GM06990 (cell line): ENCODE results near the gene GULP1.
"Not testable (repeated sequence)": the region's sequence is repeated elsewhere in the genome, so short reads cannot be mapped to it uniquely, and the experiment has no call there.

Source experiments
- DNase-seq: peaks from one replicate; pipeline ENCODE4 v3.0.0-alpha.2; 2011; ENCODE audit not compliant: insufficient read length; ENCODE audit errors: extremely low read depth
- H3K27me3 ChIP-seq: replicated peaks from 2 replicates; pipeline ENCODE4 v1.6.0; 2011; ENCODE audit warnings: low read length; ENCODE audit not compliant: control insufficient read depth, insufficient read depth
- H3K36me3 ChIP-seq: 2 replicates; pipeline ENCODE4 v1.5.1; 2011; ENCODE audit warnings: low read length; ENCODE audit not compliant: control insufficient read depth, insufficient read depth
- H3K4me3 ChIP-seq: replicated peaks from 2 replicates; pipeline ENCODE4 v1.5.1; 2011; ENCODE audit warnings: low read depth, mild to moderate bottlenecking, control low read depth, low read length
- CTCF ChIP-seq: IDR thresholded peaks from 2 replicates; pipeline ENCODE4 v1.5.1; 2011; ENCODE audit warnings: low read length, control low read depth, mild to moderate bottlenecking, inconsistent platforms; ENCODE audit not compliant: insufficient read depth, poor library complexity, severe bottlenecking

The GULP1 gene

GRCh38 chr2:188293601-188294351, 2.1 kb downstream of the GULP1 start:
- no peak for TF ChIP-seq CTCF
- no peak for DNase-seq
- no peaks in the 10 kb centered on the region for H3K36me3 ChIP-seq
- no peak overlapping the region for H3K4me3 ChIP-seq
- H3K27me3 ChIP-seq: no peaks in the 10 kb centered on the region

GRCh38 chr2:188294352-188294926, 2.8 kb downstream of the GULP1 start:
- Histone ChIP-seq H3K4me3 (no peak overlapping the region), H3K27me3 (no peaks in the 10 kb centered on the region), H3K36me3 (no peaks in the 10 kb centered on the region)
- DNase-seq: no peak
- TF ChIP-seq CTCF: no peak

GRCh38 chr2:188295067-188295685, 3.5 kb downstream of the GULP1 start:
- no peak for DNase-seq
- Histone ChIP-seq H3K36me3 (no peaks in the 10 kb centered on the region), H3K4me3 (no peak overlapping the region), H3K27me3 (no peaks in the 10 kb centered on the region)
- TF ChIP-seq CTCF: no peak

GRCh38 chr2:188297978-188298377, 6.3 kb downstream of the GULP1 start:
- H3K4me3 ChIP-seq: no peak overlapping the region
- no peak for TF ChIP-seq CTCF
- no peak for DNase-seq
- H3K27me3 ChIP-seq: no peaks in the 10 kb centered on the region
- H3K36me3 ChIP-seq: no peaks in the 10 kb centered on the region

GRCh38 chr2:188298937-188299371, 7.3 kb downstream of the GULP1 start:
- not testable (repeated sequence) for H3K27me3 ChIP-seq, H3K4me3 ChIP-seq, H3K36me3 ChIP-seq, DNase-seq

GRCh38 chr2:188303363-188304031, 11.8 kb downstream of the GULP1 start:
- no peak for TF ChIP-seq CTCF
- no peak overlapping the region for H3K4me3 ChIP-seq

More at GRCh38 chr2:188303363-188304031, 11.8 kb downstream of the GULP1 start:
- no peak for DNase-seq
- no peaks in the 10 kb centered on the region for H3K36me3 ChIP-seq
- H3K27me3 ChIP-seq: no peaks in the 10 kb centered on the region
